Fibroblast of skin of abdomen (primary cell): ENCODE measurements around the gene SRM.
"Not testable (repeated sequence)": the region's sequence is repeated elsewhere in the genome, so short reads cannot be mapped to it uniquely, and the experiment has no call there.

Experiments
- DNase-seq: peaks from one replicate; pipeline ENCODE4 v3.0.0-alpha.2; 2013

The SRM gene

GRCh38 chr1:11064942-11065341, 5.1 kb upstream of the SRM start:
- DNase-seq, result no peak

- DNase-seq, result not testable (repeated sequence)
Observed at GRCh38 chr1:11063937-11064537, 4.2 kb upstream of the SRM start.

GRCh38 chr1:11062965-11063401, 3.2 kb upstream of the SRM start:
- DNase-seq, result peak; percentile 68

- no peak for DNase-seq
Observed at GRCh38 chr1:11061652-11062365, 2.0 kb upstream of the SRM start.

- no peak for DNase-seq
Observed at GRCh38 chr1:11059155-11059967, 457 bp downstream of the SRM start.

GRCh38 chr1:11058595-11059154, 1.1 kb downstream of the SRM start:
- DNase-seq, result no peak

- DNase-seq, result no peak
Observed at GRCh38 chr1:11058026-11058425, 1.8 kb downstream of the SRM start.

- DNase-seq, result no peak
Observed at GRCh38 chr1:11057477-11057876, 2.3 kb downstream of the SRM start.

GRCh38 chr1:11056504-11056903, 3.3 kb downstream of the SRM start:
- no peak for DNase-seq

- no peak for DNase-seq
Observed at GRCh38 chr1:11055676-11056075, 4.1 kb downstream of the SRM start.

GRCh38 chr1:11054666-11055065, 5.2 kb downstream of the SRM start:
- no peak for DNase-seq

GRCh38 chr1:11054181-11054580, 5.6 kb downstream of the SRM start:
- no peak for DNase-seq

GRCh38 chr1:11053758-11054137, 6.1 kb downstream of the SRM start:
- no peak for DNase-seq

- peak; percentile 16 for DNase-seq
Observed at GRCh38 chr1:11052839-11053757, 6.7 kb downstream of the SRM start.

- peak; percentile 22 for DNase-seq
Observed at GRCh38 chr1:11051781-11052511, 7.9 kb downstream of the SRM start.

GRCh38 chr1:11051121-11051520, 8.7 kb downstream of the SRM start:
- not testable (repeated sequence) for DNase-seq

GRCh38 chr1:11046625-11047365, 13.0 kb downstream of the SRM start, which contains the start of gene MASP2:
MASP2 (minus strand) TSS chr1:11047239; CDS start chr1:11047207, 32 bp downstream.
- DNase-seq, result no peak

- DNase-seq, result no peak
Observed at GRCh38 chr1:11046270-11046566, 13.6 kb downstream of the SRM start.

- no peak for DNase-seq
Observed at GRCh38 chr1:11045428-11046269, 14.2 kb downstream of the SRM start.
